OCI-LY1 (cell line): ENCODE measurements around the gene GMCL2.

Experiments
- H2AFZ ChIP-seq: fragments of 200-600 bp; sonication (generic), shearing (Covaris generic); 2 replicates; pipeline ENCODE4 v1.6.0; 2014; ENCODE audit warnings: antibody characterized with exemption, mild to moderate bottlenecking, low read length
- H3F3A ChIP-seq: fragments of 200-600 bp; sonication (generic), shearing (Covaris generic); 2 replicates; pipeline ENCODE4 v1.6.0; 2014; ENCODE audit warnings: mild to moderate bottlenecking, antibody characterized with exemption, low read length, moderate library complexity; ENCODE audit not compliant: insufficient read depth
- H3K27ac ChIP-seq: fragments of 200-600 bp; sonication (generic); 2 replicates; pipeline ENCODE4 v1.5.1; 2014; ENCODE audit warnings: low read length, mixed run types, mild to moderate bottlenecking, low read depth; ENCODE audit not compliant: poor library complexity, severe bottlenecking
- H3K27me3 ChIP-seq: fragments of 200-600 bp; sonication (generic); 2 replicates; pipeline ENCODE4 v1.6.0; 2014; ENCODE audit warnings: antibody characterized with exemption, mild to moderate bottlenecking, low read length, moderate library complexity; ENCODE audit not compliant: insufficient read depth
- H3K36me3 ChIP-seq: fragments of 200-600 bp; sonication (generic); 2 replicates; pipeline ENCODE4 v1.6.1; 2014; ENCODE audit warnings: mild to moderate bottlenecking, antibody characterized with exemption, low read length, moderate library complexity, mixed read lengths; ENCODE audit not compliant: insufficient read depth
- H3K4me1 ChIP-seq: fragments of 200-600 bp; sonication (generic); 2 replicates; pipeline ENCODE4 v1.5.1; 2014; ENCODE audit warnings: mild to moderate bottlenecking, low read length, moderate library complexity; ENCODE audit not compliant: insufficient read depth, severe bottlenecking
- H3K4me2 ChIP-seq: fragments of 200-600 bp; sonication (generic), shearing (Covaris generic); 2 replicates; pipeline ENCODE4 v1.6.1; 2014; ENCODE audit warnings: low read length
- H3K4me3 ChIP-seq: fragments of 200-600 bp; sonication (generic); 2 replicates; pipeline ENCODE4 v1.5.1; 2014; ENCODE audit warnings: low read length, low read depth, mild to moderate bottlenecking, mixed read lengths; ENCODE audit not compliant: poor library complexity, severe bottlenecking
- H3K79me2 ChIP-seq: fragments of 200-600 bp; shearing (Covaris generic); 2 replicates; pipeline ENCODE4 v1.6.1; 2016; ENCODE audit warnings: mixed run types, low read length, mixed read lengths; ENCODE audit not compliant: insufficient read depth
- H3K9ac ChIP-seq: fragments of 200-600 bp; sonication (generic), shearing (Covaris generic); 2 replicates; pipeline ENCODE4 v1.6.1; 2014; ENCODE audit warnings: mild to moderate bottlenecking, low read length, mixed read lengths
- H3K9me2 ChIP-seq: fragments of 200-600 bp; sonication (generic), shearing (Covaris generic); 2 replicates; pipeline ENCODE4 v1.6.1; 2014; ENCODE audit warnings: low read depth, mild to moderate bottlenecking, low read length, mixed read lengths
- H3K9me3 ChIP-seq: fragments of 200-600 bp; shearing (Covaris generic); 2 replicates; pipeline ENCODE4 v1.6.1; 2014; ENCODE audit warnings: low read length, mixed read lengths
- H4K20me1 ChIP-seq: fragments of 200-600 bp; sonication (generic), shearing (Covaris generic); 2 replicates; pipeline ENCODE4 v1.6.0; 2016; ENCODE audit warnings: mild to moderate bottlenecking, low read length; ENCODE audit not compliant: insufficient read depth
- EZH2 ChIP-seq: fragments of 200-600 bp; sonication (generic), shearing (Covaris generic); IDR thresholded peaks from 2 replicates; pipeline ENCODE4 v1.8.0; 2017; ENCODE audit warnings: borderline replicate concordance, mixed run types, mild to moderate bottlenecking, antibody characterized with exemption, low read length, moderate library complexity, mixed read lengths
- TF ChIP-seq, protein P1 (sequence below): fragments of 200-600 bp; sonication (generic), shearing (Covaris generic); IDR thresholded peaks from 2 replicates; pipeline ENCODE4 v1.5.1; 2017; ENCODE audit warnings: mild to moderate bottlenecking, antibody characterized with exemption, low read length, moderate library complexity, mixed read lengths

The GMCL2 gene

DNA sequence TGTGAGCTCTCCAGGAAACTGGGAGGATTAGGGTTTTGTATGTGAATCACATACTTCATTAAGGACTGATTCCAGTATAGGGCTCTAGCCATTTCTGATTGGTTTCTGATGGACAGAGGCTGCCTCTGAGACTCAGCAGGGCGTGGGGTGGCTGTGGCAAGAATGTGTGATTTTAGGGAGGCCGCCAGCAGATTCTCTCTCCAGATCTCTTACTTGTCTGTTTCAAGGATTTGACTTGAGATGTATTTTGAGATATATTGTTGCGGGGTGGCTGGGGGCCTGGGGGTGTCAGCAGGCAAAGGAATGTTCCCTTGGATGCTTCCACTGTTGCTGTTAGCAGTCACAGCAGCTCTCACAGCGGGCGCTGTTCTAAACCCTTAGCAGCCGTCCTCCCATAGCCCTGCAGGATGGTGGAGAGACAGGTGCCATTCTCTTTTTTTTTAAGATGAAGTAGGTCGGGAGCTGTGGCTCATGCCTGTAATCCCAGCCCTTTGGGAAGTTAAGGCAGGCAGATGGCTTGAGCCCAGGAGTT, 9.2 kb upstream of the GMCL2 start:
- Histone ChIP-seq H4K20me1 (no peaks in the 10 kb centered on the region), H3K36me3 (no peaks in the 10 kb centered on the region), H3K4me1 (no peaks in the 10 kb centered on the region), H3K79me2 (no peaks in the 10 kb centered on the region), H2AFZ (no peak overlapping the region), H3K9ac (no peak overlapping the region), H3K4me3 (no peak overlapping the region), H3K27ac (no peak overlapping the region), H3K4me2 (no peak overlapping the region), H3K9me2 (no peaks in the 10 kb centered on the region), H3K27me3 (no peaks in the 10 kb centered on the region; the same call in 1 of the 2 replicates), H3K9me3 (no peaks in the 10 kb centered on the region), H3F3A (no peaks in the 10 kb centered on the region)
- TF ChIP-seq, protein P1, sequence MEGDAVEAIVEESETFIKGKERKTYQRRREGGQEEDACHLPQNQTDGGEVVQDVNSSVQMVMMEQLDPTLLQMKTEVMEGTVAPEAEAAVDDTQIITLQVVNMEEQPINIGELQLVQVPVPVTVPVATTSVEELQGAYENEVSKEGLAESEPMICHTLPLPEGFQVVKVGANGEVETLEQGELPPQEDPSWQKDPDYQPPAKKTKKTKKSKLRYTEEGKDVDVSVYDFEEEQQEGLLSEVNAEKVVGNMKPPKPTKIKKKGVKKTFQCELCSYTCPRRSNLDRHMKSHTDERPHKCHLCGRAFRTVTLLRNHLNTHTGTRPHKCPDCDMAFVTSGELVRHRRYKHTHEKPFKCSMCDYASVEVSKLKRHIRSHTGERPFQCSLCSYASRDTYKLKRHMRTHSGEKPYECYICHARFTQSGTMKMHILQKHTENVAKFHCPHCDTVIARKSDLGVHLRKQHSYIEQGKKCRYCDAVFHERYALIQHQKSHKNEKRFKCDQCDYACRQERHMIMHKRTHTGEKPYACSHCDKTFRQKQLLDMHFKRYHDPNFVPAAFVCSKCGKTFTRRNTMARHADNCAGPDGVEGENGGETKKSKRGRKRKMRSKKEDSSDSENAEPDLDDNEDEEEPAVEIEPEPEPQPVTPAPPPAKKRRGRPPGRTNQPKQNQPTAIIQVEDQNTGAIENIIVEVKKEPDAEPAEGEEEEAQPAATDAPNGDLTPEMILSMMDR, result no peak
- no peak for TF ChIP-seq EZH2

DNA sequence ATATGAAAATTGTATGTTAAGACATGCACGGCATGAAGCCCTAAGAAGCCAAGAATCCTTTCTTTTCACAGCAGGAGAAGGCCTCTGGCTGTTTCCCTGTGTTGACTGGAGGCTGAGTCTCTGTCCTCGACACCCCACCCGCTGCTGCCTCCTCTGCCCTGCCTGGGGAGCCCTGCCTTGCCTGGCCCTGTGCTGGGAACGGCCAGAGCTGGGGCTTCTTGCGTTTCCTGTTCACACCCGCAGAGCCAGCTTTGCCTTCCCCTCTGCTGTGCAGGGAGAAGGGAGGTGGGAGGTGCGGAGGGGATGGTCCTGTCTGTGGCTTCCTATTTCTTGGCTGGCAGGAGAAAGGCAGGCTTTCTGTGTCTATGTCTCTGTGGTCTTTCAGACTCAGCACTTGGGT, 6.9 kb upstream of the GMCL2 start:
- no peaks in the 10 kb centered on the region for H3K9me2 ChIP-seq
- H3K4me1 ChIP-seq, result no peaks in the 10 kb centered on the region
- no peaks in the 10 kb centered on the region for H4K20me1 ChIP-seq
- no peak overlapping the region for H3K4me3 ChIP-seq
- no peak overlapping the region for H3K9ac ChIP-seq
- no peak overlapping the region for H2AFZ ChIP-seq
- H3K27me3 ChIP-seq, result peaks cover under 1% of the 10 kb centered on the region; the same call in 1 of the 2 replicates
- no peak overlapping the region for H3K4me2 ChIP-seq
- no peaks in the 10 kb centered on the region for H3F3A ChIP-seq
- H3K27ac ChIP-seq, result no peak overlapping the region
- H3K36me3 ChIP-seq, result no peaks in the 10 kb centered on the region
- no peaks in the 10 kb centered on the region for H3K79me2 ChIP-seq
- no peaks in the 10 kb centered on the region for H3K9me3 ChIP-seq
- TF ChIP-seq, protein P1, result no peak
- no peak for TF ChIP-seq EZH2

DNA sequence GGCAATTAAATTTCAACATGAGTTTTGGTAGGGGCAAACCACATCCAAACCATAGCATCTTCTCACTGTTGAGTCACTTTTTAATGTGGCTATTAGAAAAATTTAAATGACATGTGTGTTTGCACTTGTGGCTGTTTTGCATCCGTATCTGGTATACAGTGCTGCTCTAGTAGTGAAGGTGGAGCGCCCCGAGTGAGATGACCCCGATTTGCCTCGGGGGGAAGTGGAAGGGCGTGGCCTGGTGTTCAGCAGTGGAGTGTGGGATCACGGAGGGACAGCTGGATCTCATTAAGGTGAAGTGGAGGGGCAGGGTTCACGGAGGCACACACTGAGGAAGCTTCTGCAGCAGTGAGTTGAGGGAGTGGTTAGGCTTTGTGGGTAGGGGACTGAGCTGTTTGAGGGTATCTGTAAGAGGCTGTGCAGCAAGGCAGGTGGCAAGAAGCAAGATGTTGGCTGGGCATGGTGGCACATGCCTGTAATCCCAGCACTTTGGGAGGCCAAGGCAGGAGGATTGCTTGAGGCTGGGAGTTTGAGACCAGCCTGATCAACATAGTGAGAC, 6.2 kb upstream of the GMCL2 start:
- Histone ChIP-seq H3K9me2 (no peaks in the 10 kb centered on the region), H3K4me2 (no peak overlapping the region), H3F3A (no peaks in the 10 kb centered on the region), H3K4me1 (no peaks in the 10 kb centered on the region), H3K4me3 (no peak overlapping the region), H3K36me3 (no peaks in the 10 kb centered on the region), H3K27ac (no peak overlapping the region), H2AFZ (no peak overlapping the region), H3K79me2 (no peaks in the 10 kb centered on the region), H3K9me3 (no peaks in the 10 kb centered on the region), H3K9ac (no peak overlapping the region), H3K27me3 (peaks cover 5% of the 10 kb centered on the region; the same call in 1 of the 2 replicates), H4K20me1 (no peaks in the 10 kb centered on the region)
- TF ChIP-seq, protein P1, result no peak
- no peak for TF ChIP-seq EZH2
